Measurements from ENCODE around the gene SASH1.

The SASH1 gene

GRCh38 chr6:148470156-148470555 lies 127.5 kb downstream of the SASH1 start:
- H3K4me3 ChIP-seq (ENCODE audit: low read length), result no peak overlapping the region
- no peak for DNase-seq (ENCODE audit: low read depth)
- TF ChIP-seq CTCF (conservative IDR thresholded peaks at IDR 0.05; ENCODE audit: low read depth, low read length), result no peak

GRCh38 chr6:148470606-148471465 lies 128.2 kb downstream of the SASH1 start:
- no peak for DNase-seq (ENCODE audit: low read depth)
- no peak for TF ChIP-seq CTCF (conservative IDR thresholded peaks at IDR 0.05; ENCODE audit: low read depth, low read length)

GRCh38 chr6:148471624-148472159 lies 129.1 kb downstream of the SASH1 start:
- no peak for DNase-seq (ENCODE audit: low read depth)
- no peak for TF ChIP-seq CTCF (conservative IDR thresholded peaks at IDR 0.05; ENCODE audit: low read depth, low read length)
- no peak overlapping the region for H3K4me3 ChIP-seq (ENCODE audit: low read length)

More at GRCh38 chr6:148470606-148471465, 128.2 kb downstream of the SASH1 start:
- H3K4me3 ChIP-seq (ENCODE audit: low read length), result no peak overlapping the region

- no peak overlapping the region for H3K4me3 ChIP-seq (ENCODE audit: low read length)
- DNase-seq (ENCODE audit: low read depth), result no peak
- TF ChIP-seq CTCF (conservative IDR thresholded peaks at IDR 0.05; ENCODE audit: low read depth, low read length), result no peak
These were observed 129.8 kb downstream of the SASH1 start for GRCh38 chr6:148472171-148473105.

GRCh38 chr6:148479497-148479896 lies 136.9 kb downstream of the SASH1 start:
- no peak for DNase-seq (ENCODE audit: low read depth)
- no peak for TF ChIP-seq CTCF (conservative IDR thresholded peaks at IDR 0.05; ENCODE audit: low read depth, low read length)
- H3K4me3 ChIP-seq (ENCODE audit: low read length), result no peak overlapping the region

- no peak overlapping the region for H3K4me3 ChIP-seq (ENCODE audit: low read length)
- no peak for DNase-seq (ENCODE audit: low read depth)
- TF ChIP-seq CTCF (conservative IDR thresholded peaks at IDR 0.05; ENCODE audit: low read depth, low read length), result no peak
These were observed 144.8 kb downstream of the SASH1 start for GRCh38 chr6:148487461-148487860.
